SHP77 (cell line): ENCODE measurements around the gene TPST1.
A peak's percentile ranks its signal among the peaks of the same experiment; 100 is the strongest.
"Not testable (repeated sequence)": the region's sequence is repeated elsewhere in the genome, so short reads cannot be mapped to it uniquely, and the experiment has no call there.

Experiments used
- DNase-seq, 2 experiments: peaks; one replicate each; lab custom pipeline; 2025; lab: John Stamatoyannopoulos, UW

Gene TPST1

DNA sequence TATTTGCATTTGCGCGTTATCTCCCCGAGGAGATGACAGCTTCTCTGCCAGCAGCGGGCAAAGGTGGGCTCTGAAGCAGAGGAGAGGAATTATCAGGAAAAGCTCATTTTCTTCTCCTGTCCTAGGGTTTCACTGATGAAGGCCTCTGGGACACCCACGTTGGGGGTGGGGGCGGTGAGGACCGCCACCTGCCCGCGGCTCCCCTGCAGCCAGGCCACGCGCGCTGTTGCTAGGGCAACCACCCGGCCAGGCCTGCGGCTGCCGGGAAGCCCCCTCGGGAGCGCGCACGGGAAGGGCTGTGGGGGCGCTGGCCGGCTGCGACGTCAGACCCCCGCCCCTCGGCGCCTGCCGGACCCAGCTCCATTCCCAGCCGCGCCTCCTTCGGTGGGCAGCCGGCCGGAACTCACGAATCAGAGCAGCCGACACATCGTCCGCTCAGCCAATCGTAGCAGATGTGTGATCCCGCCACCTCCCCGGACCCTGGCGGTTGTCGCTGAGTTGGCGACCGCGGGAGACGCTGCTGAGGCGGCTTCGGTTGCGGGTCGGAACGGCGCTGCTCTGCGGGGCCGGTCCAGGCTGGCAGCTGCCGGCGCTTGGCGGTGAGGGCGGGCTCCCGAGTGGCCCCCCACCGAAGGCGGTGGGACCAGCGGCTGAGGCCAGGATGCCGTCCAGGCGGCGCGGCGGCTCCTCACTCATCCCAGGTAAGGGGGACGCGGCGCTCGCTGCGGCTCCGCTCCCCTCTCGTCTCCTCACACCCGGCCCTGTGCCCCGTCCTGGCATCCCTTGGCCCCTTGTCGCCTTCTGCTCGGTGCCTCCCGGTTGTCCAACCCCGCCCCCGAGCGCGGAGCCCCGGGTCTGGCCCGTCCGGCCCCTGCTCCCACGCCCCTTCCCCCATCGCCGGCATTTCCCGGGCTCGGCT, at the start of gene TPST1:
TSS of gene TPST1 (plus strand) at position 513 of the 919 bp plus-strand sequence. CDS start 35,092 bp downstream, outside the sequence.
- peak; percentile 95 to 96 for DNase-seq

GRCh38 chr7:66156035-66156434, 49.1 kb upstream of the TPST1 start:
- not testable (repeated sequence) for DNase-seq

GRCh38 chr7:66157060-66157459, 48.1 kb upstream of the TPST1 start:
- DNase-seq = no peak

- DNase-seq = no peak
These were observed 42.5 kb upstream of the TPST1 start for GRCh38 chr7:66162622-66163021.

DNA sequence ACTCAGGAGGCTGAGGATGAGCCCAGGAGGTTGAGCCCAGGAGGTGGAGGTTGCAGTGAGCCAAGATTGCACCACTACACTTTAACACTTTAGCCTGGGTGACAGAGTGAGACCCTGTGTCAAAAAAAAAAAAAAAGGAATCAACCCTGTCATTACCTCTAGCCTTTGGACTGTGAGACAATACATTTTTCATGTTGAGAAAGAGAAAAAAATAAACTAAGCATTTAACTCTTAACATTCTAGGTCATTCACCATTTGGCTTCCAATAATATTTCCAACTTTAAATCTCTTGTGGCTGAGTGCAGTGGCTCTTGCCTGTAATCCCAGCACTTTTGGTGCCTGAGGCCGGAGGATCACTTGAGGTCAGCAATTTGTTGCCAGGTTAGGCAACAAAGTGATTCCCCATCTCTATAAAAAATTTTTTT, 41.9 kb upstream of the TPST1 start:
- no peak for DNase-seq

DNA sequence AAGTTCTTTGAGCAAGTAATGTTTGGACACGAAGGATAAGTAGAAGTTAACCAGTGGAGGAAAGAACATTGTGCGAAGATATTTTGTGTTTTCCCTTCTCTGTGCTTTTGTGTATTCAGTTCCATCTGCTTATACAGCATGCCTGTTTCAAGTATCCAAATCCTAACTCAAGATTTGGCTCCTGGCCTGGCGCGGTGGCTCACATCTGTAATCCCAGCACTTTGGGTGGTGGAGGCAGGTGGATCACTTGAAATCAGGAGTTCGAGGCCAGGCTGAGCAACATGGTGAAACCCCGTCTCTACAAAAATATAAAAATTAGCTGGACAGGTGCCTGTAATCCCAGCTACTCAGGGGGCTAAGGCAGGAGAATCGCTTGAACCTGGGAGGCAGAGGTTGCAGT, 40.8 kb upstream of the TPST1 start:
- DNase-seq = no peak

DNA sequence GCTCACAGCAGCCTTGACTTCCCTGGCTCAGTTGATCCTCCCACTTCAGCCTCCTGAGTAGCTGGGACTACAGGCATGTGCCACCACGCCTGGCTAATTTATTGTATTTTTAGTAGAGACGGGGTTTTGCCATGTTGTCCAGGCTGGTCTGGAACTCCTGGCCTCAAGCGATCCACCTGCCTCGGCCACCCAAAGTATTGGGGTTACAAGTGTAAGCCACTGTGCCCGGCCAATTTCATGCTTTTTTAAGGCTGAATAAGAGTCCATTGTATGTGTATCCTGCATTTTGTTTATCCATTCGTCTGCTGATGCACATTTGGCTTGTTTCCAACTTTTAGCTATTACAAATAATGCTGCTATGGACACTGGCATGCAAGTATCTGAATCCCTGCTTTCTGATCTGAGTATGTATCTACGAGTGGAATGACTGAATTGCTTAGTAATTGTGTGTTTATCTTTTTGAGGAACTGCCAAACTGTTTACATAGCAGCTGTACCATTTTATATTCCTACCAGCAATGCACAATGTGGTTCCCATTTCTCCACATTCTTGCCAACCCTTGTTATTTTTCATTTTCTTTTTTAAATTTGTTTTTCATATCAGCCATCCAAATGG, 37.3 kb upstream of the TPST1 start:
- DNase-seq = peak in 1 of 2 experiments; percentile 8

- DNase-seq = no peak
These were observed 35.5 kb upstream of the TPST1 start for GRCh38 chr7:66169616-66170015.

DNA sequence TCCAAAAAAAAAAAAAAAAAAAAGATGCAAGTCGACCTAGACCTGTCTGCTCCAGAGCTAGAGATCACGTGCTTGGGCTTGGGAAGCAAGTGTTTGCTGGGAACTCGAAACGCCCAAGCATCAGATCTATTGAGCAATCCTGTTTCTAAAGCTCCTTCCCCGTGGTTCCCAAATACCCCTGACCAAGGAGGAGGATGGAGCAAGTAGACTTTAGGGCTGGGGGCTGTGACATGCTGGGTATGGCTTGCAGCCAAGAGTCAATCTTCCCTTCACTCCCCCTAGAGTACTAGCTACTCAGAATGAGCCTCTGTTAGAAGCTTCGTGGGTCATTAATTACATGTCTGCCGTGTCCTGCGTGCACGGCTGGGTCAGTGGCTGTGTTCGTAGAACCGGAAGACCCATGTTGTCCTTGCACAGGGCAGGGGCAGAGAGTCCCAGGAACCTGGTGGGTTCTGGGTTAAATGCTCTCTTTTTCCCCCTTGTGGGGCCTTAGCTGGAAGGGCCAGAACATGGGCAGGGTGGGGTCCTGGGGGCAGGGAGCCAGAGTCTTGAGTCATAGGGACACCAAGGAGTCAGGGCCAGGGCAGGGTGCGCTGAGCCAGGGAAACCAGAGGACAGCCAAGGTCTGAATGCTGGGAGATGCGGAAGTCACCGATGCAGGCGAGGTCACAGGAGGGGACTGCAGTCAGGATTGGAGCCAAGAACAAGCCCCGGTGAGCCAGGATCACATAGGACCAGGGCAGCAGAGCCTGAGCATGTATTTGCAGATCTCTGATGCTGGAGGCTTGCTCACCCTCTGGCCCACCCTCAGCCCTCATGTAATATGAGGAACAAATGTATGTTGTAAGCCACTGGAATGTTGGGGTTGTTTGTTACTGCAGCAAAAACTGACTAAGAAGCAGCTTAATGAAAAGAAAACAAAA, 34.6 kb upstream of the TPST1 start:
- peak; percentile 4 to 50 for DNase-seq

- not testable (repeated sequence) for DNase-seq
These were observed 32.4 kb upstream of the TPST1 start for GRCh38 chr7:66172536-66173401.

DNA sequence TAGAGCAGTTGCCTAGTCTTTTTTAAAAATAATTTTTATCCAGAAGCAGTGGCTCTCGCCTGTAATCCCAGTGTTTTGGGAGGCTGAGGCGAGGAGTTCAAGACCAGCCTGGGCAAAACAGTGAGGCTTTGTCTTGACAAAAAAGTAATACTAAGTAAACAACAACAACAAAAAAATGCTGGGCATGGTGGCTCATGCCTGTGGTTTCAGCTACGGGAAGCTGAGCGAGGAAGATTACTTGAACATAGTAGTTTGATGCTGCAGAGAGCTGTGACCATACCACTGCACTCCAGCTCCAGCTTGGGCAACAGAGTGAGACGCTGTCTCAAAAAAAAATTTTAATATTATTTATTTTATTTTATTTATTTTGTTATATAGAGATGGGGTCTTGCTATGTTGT, 31.3 kb upstream of the TPST1 start:
- DNase-seq = no peak

- not testable (repeated sequence) for DNase-seq
These were observed 30.1 kb upstream of the TPST1 start for GRCh38 chr7:66175006-66175405.

- DNase-seq = no peak
These were observed 28.2 kb upstream of the TPST1 start for GRCh38 chr7:66176914-66177313.

GRCh38 chr7:66178258-66178657, 26.9 kb upstream of the TPST1 start:
- no peak for DNase-seq

- no peak for DNase-seq
These were observed 23.8 kb upstream of the TPST1 start for GRCh38 chr7:66181329-66181728.

DNA sequence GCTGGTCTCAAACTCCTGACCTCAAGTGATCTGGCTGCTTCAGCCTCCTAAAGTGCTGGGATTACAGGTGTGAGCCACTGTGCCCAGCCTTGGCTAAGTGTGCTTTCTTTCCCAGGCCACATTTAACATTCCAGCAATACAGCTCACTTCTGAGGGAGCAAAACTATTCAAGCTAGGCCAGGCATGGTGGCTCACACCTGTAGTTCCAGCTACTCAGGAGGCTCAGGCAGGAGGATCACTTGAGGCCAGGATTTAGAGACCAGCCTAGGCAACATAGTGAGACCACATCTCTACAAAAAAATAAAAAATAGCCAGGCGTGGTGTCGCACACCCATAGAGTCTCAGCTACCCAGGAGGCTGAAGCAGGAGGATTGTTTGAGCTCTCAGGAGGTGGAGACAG, 23.3 kb upstream of the TPST1 start:
- DNase-seq = no peak

- DNase-seq = no peak
These were observed 22.2 kb upstream of the TPST1 start for GRCh38 chr7:66182920-66183319.

DNA sequence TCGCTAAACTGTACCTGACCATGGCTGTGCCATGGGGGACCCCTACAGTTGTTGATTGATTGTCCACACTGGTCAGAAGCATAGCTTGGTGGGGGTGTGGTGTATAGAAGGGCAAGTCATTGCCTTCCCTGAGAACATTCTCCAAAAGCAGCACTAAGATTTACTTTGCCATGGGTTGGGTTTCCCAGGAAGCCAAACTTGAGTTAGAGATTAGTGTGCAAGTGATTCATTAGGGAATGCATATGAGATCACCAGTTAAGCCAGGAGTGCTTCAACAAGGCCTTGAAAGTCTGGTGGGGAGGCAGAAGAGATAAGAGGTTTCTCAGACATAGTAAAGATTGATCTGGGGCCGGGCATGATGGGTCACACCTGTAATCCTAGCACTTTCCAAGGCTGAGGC, 21.4 kb upstream of the TPST1 start:
- no peak for DNase-seq

DNA sequence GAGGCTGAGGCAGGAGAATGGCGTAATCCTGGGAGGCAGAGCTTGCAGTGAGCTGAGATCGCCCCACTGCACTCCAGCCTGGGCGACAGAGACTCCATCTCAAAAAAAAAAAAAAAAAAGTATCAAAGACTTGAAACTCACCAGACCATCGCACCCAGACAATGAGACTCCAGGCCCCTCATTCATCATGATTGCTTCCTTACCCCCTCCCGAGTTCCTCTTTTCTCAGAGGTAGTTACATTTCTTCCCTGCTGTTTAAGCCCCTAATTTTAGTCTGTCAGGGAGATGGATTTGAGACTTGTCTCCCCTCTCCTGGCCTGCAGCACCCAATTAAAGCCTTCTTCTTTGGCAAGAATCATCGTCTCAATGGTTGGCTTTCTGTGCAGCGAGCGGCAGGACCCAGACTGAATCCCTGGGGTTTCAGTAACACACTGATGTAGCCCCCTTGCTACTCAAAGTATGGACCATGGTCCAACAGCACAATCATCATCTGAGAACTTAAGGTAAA, 19.4 kb upstream of the TPST1 start:
- no peak for DNase-seq

GRCh38 chr7:66186991-66187390, 18.1 kb upstream of the TPST1 start:
- DNase-seq = no peak

DNA sequence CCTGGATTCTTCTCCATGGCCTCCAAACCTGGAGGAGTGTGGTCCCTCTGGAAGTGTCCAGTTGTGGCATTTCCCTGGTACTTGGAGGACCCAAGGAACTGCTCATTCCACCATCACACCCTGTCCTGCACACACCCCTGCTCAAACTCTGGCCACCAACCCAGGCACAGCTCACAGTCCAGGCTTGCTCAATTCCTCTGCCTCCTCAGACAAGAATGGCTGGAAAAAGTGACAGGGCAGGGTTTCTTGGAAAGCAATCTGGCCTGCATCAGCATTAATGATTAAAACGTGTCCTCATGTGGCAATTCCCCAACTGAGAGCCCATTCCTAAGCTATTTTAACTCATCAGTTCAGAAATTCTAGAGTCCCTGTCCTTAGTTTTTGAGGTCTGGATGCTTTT, 17.2 kb upstream of the TPST1 start:
- no peak for DNase-seq
